ENCODE results near the gene FRYL.

Gene FRYL

DNA sequence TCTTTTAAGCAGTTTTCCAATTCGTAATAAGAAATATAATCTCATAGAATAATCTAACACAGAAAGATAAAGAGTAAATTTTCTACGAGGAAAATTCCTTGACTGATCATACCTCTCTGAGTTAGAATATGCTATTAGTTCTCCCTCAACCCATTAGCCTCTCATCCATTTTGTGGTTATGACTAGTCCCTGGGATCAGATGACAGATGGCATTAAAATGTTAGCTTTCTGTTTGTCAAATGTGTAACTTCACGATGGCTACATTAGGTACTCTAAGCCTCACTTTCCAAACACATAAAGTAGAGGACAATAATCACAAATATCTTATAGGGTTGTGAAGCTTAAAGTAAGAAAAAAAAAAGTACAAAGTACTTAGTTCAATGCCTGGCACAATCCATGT, 177.9 kb downstream of the FRYL start:
- no peak overlapping the region for H3K27ac ChIP-seq (replicated peaks)
- DNase-seq (ENCODE audit: low read depth in 1 of 2, low spot score in 1 of 2) = no peak
- H3K4me3 ChIP-seq (replicated peaks; ENCODE audit: insufficient read depth, low read length) = no peak overlapping the region
- TF ChIP-seq GABPA (IDR thresholded peaks at IDR 0.05; ENCODE audit: low read depth) (no peak), SPI1 (IDR thresholded peaks at IDR 0.05; ENCODE audit: borderline replicate concordance, low read depth) (no peak), POLR2AphosphoS5 (IDR thresholded peaks at IDR 0.05; ENCODE audit: low read depth) (no peak)
- TF ChIP-seq, protein P1, sequence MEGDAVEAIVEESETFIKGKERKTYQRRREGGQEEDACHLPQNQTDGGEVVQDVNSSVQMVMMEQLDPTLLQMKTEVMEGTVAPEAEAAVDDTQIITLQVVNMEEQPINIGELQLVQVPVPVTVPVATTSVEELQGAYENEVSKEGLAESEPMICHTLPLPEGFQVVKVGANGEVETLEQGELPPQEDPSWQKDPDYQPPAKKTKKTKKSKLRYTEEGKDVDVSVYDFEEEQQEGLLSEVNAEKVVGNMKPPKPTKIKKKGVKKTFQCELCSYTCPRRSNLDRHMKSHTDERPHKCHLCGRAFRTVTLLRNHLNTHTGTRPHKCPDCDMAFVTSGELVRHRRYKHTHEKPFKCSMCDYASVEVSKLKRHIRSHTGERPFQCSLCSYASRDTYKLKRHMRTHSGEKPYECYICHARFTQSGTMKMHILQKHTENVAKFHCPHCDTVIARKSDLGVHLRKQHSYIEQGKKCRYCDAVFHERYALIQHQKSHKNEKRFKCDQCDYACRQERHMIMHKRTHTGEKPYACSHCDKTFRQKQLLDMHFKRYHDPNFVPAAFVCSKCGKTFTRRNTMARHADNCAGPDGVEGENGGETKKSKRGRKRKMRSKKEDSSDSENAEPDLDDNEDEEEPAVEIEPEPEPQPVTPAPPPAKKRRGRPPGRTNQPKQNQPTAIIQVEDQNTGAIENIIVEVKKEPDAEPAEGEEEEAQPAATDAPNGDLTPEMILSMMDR (IDR thresholded peaks at IDR 0.05; ENCODE audit: insufficient read depth, low read length) = no peak
- TF ChIP-seq, protein P2, sequence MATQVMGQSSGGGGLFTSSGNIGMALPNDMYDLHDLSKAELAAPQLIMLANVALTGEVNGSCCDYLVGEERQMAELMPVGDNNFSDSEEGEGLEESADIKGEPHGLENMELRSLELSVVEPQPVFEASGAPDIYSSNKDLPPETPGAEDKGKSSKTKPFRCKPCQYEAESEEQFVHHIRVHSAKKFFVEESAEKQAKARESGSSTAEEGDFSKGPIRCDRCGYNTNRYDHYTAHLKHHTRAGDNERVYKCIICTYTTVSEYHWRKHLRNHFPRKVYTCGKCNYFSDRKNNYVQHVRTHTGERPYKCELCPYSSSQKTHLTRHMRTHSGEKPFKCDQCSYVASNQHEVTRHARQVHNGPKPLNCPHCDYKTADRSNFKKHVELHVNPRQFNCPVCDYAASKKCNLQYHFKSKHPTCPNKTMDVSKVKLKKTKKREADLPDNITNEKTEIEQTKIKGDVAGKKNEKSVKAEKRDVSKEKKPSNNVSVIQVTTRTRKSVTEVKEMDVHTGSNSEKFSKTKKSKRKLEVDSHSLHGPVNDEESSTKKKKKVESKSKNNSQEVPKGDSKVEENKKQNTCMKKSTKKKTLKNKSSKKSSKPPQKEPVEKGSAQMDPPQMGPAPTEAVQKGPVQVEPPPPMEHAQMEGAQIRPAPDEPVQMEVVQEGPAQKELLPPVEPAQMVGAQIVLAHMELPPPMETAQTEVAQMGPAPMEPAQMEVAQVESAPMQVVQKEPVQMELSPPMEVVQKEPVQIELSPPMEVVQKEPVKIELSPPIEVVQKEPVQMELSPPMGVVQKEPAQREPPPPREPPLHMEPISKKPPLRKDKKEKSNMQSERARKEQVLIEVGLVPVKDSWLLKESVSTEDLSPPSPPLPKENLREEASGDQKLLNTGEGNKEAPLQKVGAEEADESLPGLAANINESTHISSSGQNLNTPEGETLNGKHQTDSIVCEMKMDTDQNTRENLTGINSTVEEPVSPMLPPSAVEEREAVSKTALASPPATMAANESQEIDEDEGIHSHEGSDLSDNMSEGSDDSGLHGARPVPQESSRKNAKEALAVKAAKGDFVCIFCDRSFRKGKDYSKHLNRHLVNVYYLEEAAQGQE (IDR thresholded peaks at IDR 0.05; ENCODE audit: insufficient replicate concordance, low read depth) = no peak
- no peaks in the 10 kb centered on the region for H3K27me3 ChIP-seq (ENCODE audit: insufficient read depth, poor library complexity, severe bottlenecking)

DNA sequence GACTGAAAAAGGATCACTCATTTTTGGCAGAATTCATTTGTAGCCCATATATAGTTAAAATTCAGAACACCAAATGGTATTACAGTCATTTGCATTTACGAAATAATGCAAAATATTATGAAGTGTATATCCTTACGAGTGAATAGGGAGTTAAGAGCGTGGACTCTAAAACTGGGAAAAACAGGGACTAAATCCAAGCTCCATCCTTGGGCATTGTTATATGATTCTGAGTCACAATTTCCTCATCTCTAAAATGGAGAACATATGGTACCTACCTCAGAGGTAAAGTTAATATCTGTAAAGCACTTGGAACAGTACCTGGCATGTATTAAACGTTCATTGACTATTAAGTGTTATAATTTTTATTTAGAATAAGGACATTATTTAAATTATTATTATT, 183.7 kb downstream of the FRYL start:
- no peak for DNase-seq (ENCODE audit: low read depth in 1 of 2, low spot score in 1 of 2)

DNA sequence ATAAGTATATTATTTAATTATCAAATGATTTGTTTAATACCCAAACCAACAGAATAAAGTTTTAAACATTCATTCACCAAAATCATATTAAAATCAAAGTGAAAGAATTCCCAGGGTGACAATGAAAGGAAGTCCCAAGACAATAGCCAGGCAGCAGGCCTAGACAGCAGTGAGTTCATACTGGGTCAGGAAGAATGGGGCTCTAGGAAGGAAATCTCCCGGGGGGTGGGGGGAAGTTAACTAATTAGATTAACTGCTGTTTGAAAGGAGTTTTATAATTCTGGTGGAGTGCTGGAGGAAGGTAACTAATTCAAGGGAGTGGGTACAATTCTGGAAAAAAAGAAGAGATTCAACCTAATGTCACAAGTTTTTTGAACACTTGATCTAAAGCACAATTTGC, 185.9 kb downstream of the FRYL start:
- no peak overlapping the region for H3K4me3 ChIP-seq (replicated peaks; ENCODE audit: insufficient read depth, low read length)
- TF ChIP-seq POLR2AphosphoS5 (IDR thresholded peaks at IDR 0.05; ENCODE audit: low read depth) (no peak), SPI1 (IDR thresholded peaks at IDR 0.05; ENCODE audit: borderline replicate concordance, low read depth) (no peak), GABPA (IDR thresholded peaks at IDR 0.05; ENCODE audit: low read depth) (no peak)
- TF ChIP-seq, protein P2 (IDR thresholded peaks at IDR 0.05; ENCODE audit: insufficient replicate concordance, low read depth) = no peak
- TF ChIP-seq, protein P1 (IDR thresholded peaks at IDR 0.05; ENCODE audit: insufficient read depth, low read length) = no peak
- H3K27ac ChIP-seq (replicated peaks) = no peak overlapping the region
- no peak for DNase-seq (ENCODE audit: low read depth in 1 of 2, low spot score in 1 of 2)
- H3K27me3 ChIP-seq (ENCODE audit: insufficient read depth, poor library complexity, severe bottlenecking) = no peaks in the 10 kb centered on the region

More for the DNA sequence above, 183.7 kb downstream of the FRYL start:
- H3K4me3 ChIP-seq (replicated peaks; ENCODE audit: insufficient read depth, low read length) = no peak overlapping the region
- no peak overlapping the region for H3K27ac ChIP-seq (replicated peaks)
- TF ChIP-seq SPI1 (IDR thresholded peaks at IDR 0.05; ENCODE audit: borderline replicate concordance, low read depth) (no peak), GABPA (IDR thresholded peaks at IDR 0.05; ENCODE audit: low read depth) (no peak), POLR2AphosphoS5 (IDR thresholded peaks at IDR 0.05; ENCODE audit: low read depth) (no peak)
- TF ChIP-seq, protein P1 (IDR thresholded peaks at IDR 0.05; ENCODE audit: insufficient read depth, low read length) = no peak
- TF ChIP-seq, protein P2 (IDR thresholded peaks at IDR 0.05; ENCODE audit: insufficient replicate concordance, low read depth) = no peak
- H3K27me3 ChIP-seq (ENCODE audit: insufficient read depth, poor library complexity, severe bottlenecking) = no peaks in the 10 kb centered on the region
